Naive thymus-derived CD4-positive, alpha-beta T cell (primary cell): ENCODE data around the gene ZNF652. TPM values are rescaled to one million over a fixed set of nuclear protein-coding genes. Genes with fewer than 3 reads are reported as not detected.
A peak's percentile ranks its signal among the peaks of the same experiment; 100 is the strongest.
"Not testable (repeated sequence)": the region's sequence is repeated elsewhere in the genome, so short reads cannot be mapped to it uniquely, and the experiment has no call there.

Experiments used
- ATAC-seq: fragments of 150-1000 bp; cut with Tn5 transposase; 2 replicates; pipeline ENCODE4 v1.10.0; 2021; ENCODE audit warnings: mild to moderate bottlenecking, moderate library complexity
- CTCF ChIA-PET: fragments of 350-600 bp; sonication (Branson Sonifier 250); formaldehyde crosslinking; loops from one replicate; lab custom pipeline; 2021; ENCODE audit warnings: antibody characterized with exemption; lab: Charles Lee
- POLR2A ChIA-PET: fragments of 350-600 bp; sonication (Branson Sonifier 250); formaldehyde crosslinking; loops from one replicate; lab custom pipeline; 2021; ENCODE audit warnings: antibody characterized with exemption, inconsistent platforms; lab: Charles Lee
- DNase-seq, 9 donors: peaks; one replicate each; pipeline versions ENCODE4 v3.0.0 to v3.0.0-alpha.2; 2020 to 2022; ENCODE audit warnings: mixed read lengths in 1 of 9
- H3K27ac ChIP-seq: one replicate; pipeline ENCODE4 v1.7.0; 2013; ENCODE audit warnings: mild to moderate bottlenecking, low read depth, low read length, moderate library complexity
- H3K27me3 ChIP-seq, 2 donors: one replicate each; pipeline ENCODE4 v1.7.0; 2013; ENCODE audit warnings: low read length in 2 of 2, mild to moderate bottlenecking in 2 of 2, moderate library complexity in 2 of 2; ENCODE audit not compliant: control insufficient read depth in 2 of 2, insufficient read depth in 2 of 2
- H3K36me3 ChIP-seq, 3 experiments: 1 replicate in 2 of 3; 2 replicates in 1 of 3; pipeline ENCODE4 v1.7.0; 2013; ENCODE audit warnings: low read length in 3 of 3, mild to moderate bottlenecking in 3 of 3, moderate library complexity in 1 of 3; ENCODE audit not compliant: insufficient read depth in 3 of 3, control insufficient read depth in 2 of 3
- H3K4me1 ChIP-seq, 2 donors: one replicate each; pipeline ENCODE4 v1.7.0; 2013; ENCODE audit warnings: low read length in 2 of 2, mild to moderate bottlenecking in 2 of 2, moderate library complexity in 1 of 2; ENCODE audit not compliant: control insufficient read depth in 2 of 2, insufficient read depth in 2 of 2
- H3K4me3 ChIP-seq: 2 replicates; pipeline ENCODE4 v1.7.0; 2013; ENCODE audit warnings: mild to moderate bottlenecking, low read length
- H3K9me3 ChIP-seq, 3 experiments: 1 replicate in 2 of 3; 2 replicates in 1 of 3; pipeline ENCODE4 v1.7.0; 2013; ENCODE audit warnings: low read length in 3 of 3; ENCODE audit not compliant: control insufficient read depth in 2 of 3
- H3K27ac Mint-ChIP-seq, 9 donors: one replicate each; pipeline ENCODE4 v1.8.0; 2020 to 2022; ENCODE audit warnings: mixed read lengths in 9 of 9, mild to moderate bottlenecking in 8 of 9, moderate library complexity in 5 of 9, inconsistent platforms in 2 of 9
- H3K27me3 Mint-ChIP-seq, 5 donors: one replicate each; pipeline ENCODE4 v1.8.0; 2021 to 2022; ENCODE audit warnings: mixed read lengths in 5 of 5, mild to moderate bottlenecking in 1 of 5
- H3K36me3 Mint-ChIP-seq, 5 donors: one replicate each; pipeline ENCODE4 v1.8.0; 2020 to 2022; ENCODE audit warnings: mixed read lengths in 5 of 5, mild to moderate bottlenecking in 3 of 5, inconsistent platforms in 1 of 5
- H3K4me1 Mint-ChIP-seq, 7 donors: one replicate each; pipeline ENCODE4 v1.8.0; 2020 to 2022; ENCODE audit warnings: mixed read lengths in 7 of 7, mild to moderate bottlenecking in 3 of 7, inconsistent platforms in 1 of 7
- H3K4me3 Mint-ChIP-seq, 10 donors: one replicate each; pipeline ENCODE4 v1.8.0; 2020 to 2022; ENCODE audit warnings: mild to moderate bottlenecking in 10 of 10, mixed read lengths in 10 of 10, moderate library complexity in 6 of 10, inconsistent platforms in 2 of 10
- H3K9me3 Mint-ChIP-seq, 11 donors: one replicate each; pipeline ENCODE4 v1.8.0; 2020 to 2022; ENCODE audit warnings: mixed read lengths in 11 of 11, mild to moderate bottlenecking in 4 of 11, inconsistent platforms in 1 of 11, moderate library complexity in 1 of 11
- intact Hi-C, 2 donors: fragments of 100-400 bp; cut with micrococcal nuclease; formaldehyde crosslinking; loops; one replicate each; pipeline ENCODE4 v1.15.1; 2023
- polyA plus RNA-seq, 2 donors: library from polyadenylated mRNA; unstranded; fragments of 300-500 nt; fragmentation: Illumina TruSeq; gene quantifications; one replicate each; pipeline ENCODE4 v1.2.3, GENCODE V29; 2021
- total RNA-seq, 6 experiments: library from RNA in 5 of 6; stranded (reverse) in 5 of 6; gene quantifications; 1 replicate in 5 of 6; 2 replicates in 1 of 6; pipeline ENCODE4 v1.2.3 and lab custom pipeline; 2021 to 2026

The ZNF652 gene
- total and polyA plus RNA-seq, 7 experiments from 2014 or later: 19.3 to 64.4 (median 46.1) TPM

GRCh38 chr17:49372425-49372824 is 10.4 kb upstream of the ZNF652 start:
- CTCF ChIA-PET: no interaction called here
- Histone ChIP-seq H3K4me1 (no peaks in the 10 kb centered on the region), H3K9me3 (no peaks in the 10 kb centered on the region)

GRCh38 chr17:49370971-49371834 is 9.2 kb upstream of the ZNF652 start:
- DNase-seq: no peak
- Mint-ChIP-seq H3K36me3 (peaks cover 0 to 3% (median 0%) of the 10 kb centered on the region in 5 donors), H3K4me3 (no peak overlapping the region), H3K27me3 (no peaks in the 10 kb centered on the region), H3K27ac (no peak overlapping the region), H3K4me1 (peaks cover 0 to 13% (median 6%) of the 10 kb centered on the region in 7 donors), H3K9me3 (no peaks in the 10 kb centered on the region)
- Histone ChIP-seq H3K4me3 (no peak overlapping the region), H3K27ac (no peak overlapping the region), H3K9me3 (no peaks in the 10 kb centered on the region), H3K27me3 (no peaks in the 10 kb centered on the region), H3K36me3 (no peaks in the 10 kb centered on the region), H3K4me1 (no peaks in the 10 kb centered on the region)
- ATAC-seq: no peak
- ChIA-PET POLR2A (interaction anchor here (0.6 kb wide), 1 partner anchor 9 kb away, joined by 3 read pairs; no protein-coding TSS in a partner anchor), CTCF (interaction anchor here (0.6 to 6.6 kb wide), 3 partner anchors 56 to 1721 kb away, joined by 3 to 69 read pairs (median 4); no protein-coding TSS in a partner anchor)
- intact Hi-C loops: no loop called here

More at GRCh38 chr17:49372425-49372824, 10.4 kb upstream of the ZNF652 start:
- no peak for DNase-seq
- no peaks in the 10 kb centered on the region for H3K9me3 Mint-ChIP-seq
- intact Hi-C loops: no loop called here
- no peaks in the 10 kb centered on the region for H3K36me3 ChIP-seq
- H3K27ac ChIP-seq: no peak overlapping the region
- H3K36me3 Mint-ChIP-seq: peaks cover 0 to 7% (median 0%) of the 10 kb centered on the region in 5 donors
- peaks cover 0 to 11% (median 5%) of the 10 kb centered on the region in 7 donors for H3K4me1 Mint-ChIP-seq
- no peaks in the 10 kb centered on the region for H3K27me3 ChIP-seq
- no peak overlapping the region for H3K27ac Mint-ChIP-seq
- peaks cover 0 to 3% (median 0%) of the 10 kb centered on the region in 5 donors for H3K27me3 Mint-ChIP-seq
- no peak overlapping the region for H3K4me3 ChIP-seq
- no peak for ATAC-seq
- H3K4me3 Mint-ChIP-seq: no peak overlapping the region
- POLR2A ChIA-PET: no interaction called here

GRCh38 chr17:49369760-49370159 is 7.7 kb upstream of the ZNF652 start:
- POLR2A ChIA-PET: interaction anchor here (1.0 to 2.2 kb wide), 2 partner anchors 19 to 54 kb away, joined by 4 to 12 read pairs; no protein-coding TSS in a partner anchor
- H3K4me3 Mint-ChIP-seq: no peak overlapping the region
- intact Hi-C loops: loop anchor here in 1 of 2 donors (2.0 kb wide), 1 partner anchor 25 kb away; no protein-coding TSS in a partner anchor
- Histone ChIP-seq H3K27me3 (no peaks in the 10 kb centered on the region), H3K4me1 (peaks cover 0 to 10% of the 10 kb centered on the region in 2 donors), H3K27ac (no peak overlapping the region), H3K4me3 (no peak overlapping the region), H3K36me3 (no peaks in the 10 kb centered on the region), H3K9me3 (no peaks in the 10 kb centered on the region)
- H3K36me3 Mint-ChIP-seq: peaks cover 0 to 1% (median 0%) of the 10 kb centered on the region in 5 donors
- no peaks in the 10 kb centered on the region for H3K9me3 Mint-ChIP-seq
- ATAC-seq (no peak), DNase-seq (no peak)
- H3K27ac Mint-ChIP-seq: no peak overlapping the region
- no peaks in the 10 kb centered on the region for H3K27me3 Mint-ChIP-seq
- H3K4me1 Mint-ChIP-seq: peaks cover 6 to 19% (median 16%) of the 10 kb centered on the region in 7 donors
- CTCF ChIA-PET: interaction anchor here (0.6 to 6.6 kb wide), 3 partner anchors 8 to 1119 kb away, joined by 3 to 69 read pairs (median 13); no protein-coding TSS in a partner anchor

GRCh38 chr17:49369089-49369488 is 7.0 kb upstream of the ZNF652 start:
- no peaks in the 10 kb centered on the region for H3K27me3 Mint-ChIP-seq
- no peak overlapping the region for H3K27ac ChIP-seq
- no peaks in the 10 kb centered on the region for H3K9me3 ChIP-seq
- DNase-seq (no peak), ATAC-seq (no peak)
- CTCF ChIA-PET: interaction anchor here (0.6 to 6.6 kb wide), 16 partner anchors 8 to 1118 kb away, joined by 3 to 69 read pairs (median 5); no protein-coding TSS in a partner anchor
- peaks cover 6 to 20% (median 16%) of the 10 kb centered on the region in 7 donors for H3K4me1 Mint-ChIP-seq
- H3K4me3 ChIP-seq: no peak overlapping the region
- H3K4me3 Mint-ChIP-seq: no peak overlapping the region
- no peaks in the 10 kb centered on the region for H3K36me3 ChIP-seq
- H3K27me3 ChIP-seq: no peaks in the 10 kb centered on the region
- peaks cover 0 to 10% of the 10 kb centered on the region in 2 donors for H3K4me1 ChIP-seq
- peaks cover 0 to 1% (median 0%) of the 10 kb centered on the region in 5 donors for H3K36me3 Mint-ChIP-seq
- H3K27ac Mint-ChIP-seq: no peak overlapping the region
- H3K9me3 Mint-ChIP-seq: no peaks in the 10 kb centered on the region
- POLR2A ChIA-PET: interaction anchor here (0.8 to 2.5 kb wide), 5 partner anchors 8 to 54 kb away, joined by 3 to 12 read pairs (median 4); no protein-coding TSS in a partner anchor
- intact Hi-C loops: loop anchor here in 1 of 2 donors (2.0 kb wide), 1 partner anchor 26 kb away; no protein-coding TSS in a partner anchor

GRCh38 chr17:49365667-49366066 is 3.6 kb upstream of the ZNF652 start:
- H3K27me3 Mint-ChIP-seq: no peaks in the 10 kb centered on the region
- H3K36me3 Mint-ChIP-seq: peaks cover 0 to 5% (median 0%) of the 10 kb centered on the region in 5 donors
- ChIA-PET CTCF (interaction anchor here (1.1 to 6.6 kb wide), 3 partner anchors 47 to 54 kb away, joined by 3 to 69 read pairs (median 8); no protein-coding TSS in a partner anchor), POLR2A (interaction anchor here (0.6 kb wide), 1 partner anchor 42 kb away, joined by 3 read pairs; no protein-coding TSS in a partner anchor)
- peaks cover 5 to 12% of the 10 kb centered on the region in 2 donors for H3K4me1 ChIP-seq
- no peak overlapping the region for H3K27ac ChIP-seq
- ATAC-seq (no peak), DNase-seq (no peak)
- peak overlapping the region in 1 of 10 donors; percentile 10 for H3K4me3 Mint-ChIP-seq
- peaks cover 17 to 32% (median 25%) of the 10 kb centered on the region in 7 donors for H3K4me1 Mint-ChIP-seq
- H3K36me3 ChIP-seq: peaks cover 0 to 3% (median 0%) of the 10 kb centered on the region in 3 experiments
- intact Hi-C loops: no loop called here
- H3K27me3 ChIP-seq: no peaks in the 10 kb centered on the region
- H3K27ac Mint-ChIP-seq: peak overlapping the region in 4 of 9 donors; percentile 33 to 67 (median 59)
- H3K4me3 ChIP-seq: no peak overlapping the region
- no peaks in the 10 kb centered on the region for H3K9me3 ChIP-seq
- peaks cover 0 to 3% (median 0%) of the 10 kb centered on the region in 11 donors for H3K9me3 Mint-ChIP-seq

GRCh38 chr17:49365126-49365525 is 3.1 kb upstream of the ZNF652 start:
- H3K27ac ChIP-seq, H3K4me3 Mint-ChIP-seq, H3K9me3 Mint-ChIP-seq, H3K9me3 ChIP-seq, H3K27me3 Mint-ChIP-seq, ATAC-seq, POLR2A ChIA-PET, DNase-seq, H3K36me3 Mint-ChIP-seq, H3K27me3 ChIP-seq, H3K4me3 ChIP-seq, intact Hi-C loops, H3K36me3 ChIP-seq: not testable (repeated sequence)
- H3K27ac Mint-ChIP-seq: peak overlapping the region in 1 of 9 donors; percentile 61
- CTCF ChIA-PET: interaction anchor here (0.6 to 6.6 kb wide), 4 partner anchors 13 to 71 kb away, joined by 3 to 69 read pairs (median 6); no protein-coding TSS in a partner anchor
- peaks cover 22 to 38% (median 30%) of the 10 kb centered on the region in 7 donors for H3K4me1 Mint-ChIP-seq
- peaks cover 5 to 17% of the 10 kb centered on the region in 2 donors for H3K4me1 ChIP-seq
